Muscle layer of colon (tissue), 2 donors: Measurements from ENCODE around the gene ST3GAL4.
A peak's percentile ranks its signal among the peaks of the same experiment; 100 is the strongest.
"Not testable (repeated sequence)": the region's sequence is repeated elsewhere in the genome, so short reads cannot be mapped to it uniquely, and the experiment has no call there.

Experiments used
- H3K27ac ChIP-seq: one replicate; pipeline ENCODE4 v1.7.0; 2013; ENCODE audit warnings: low read depth, mild to moderate bottlenecking, low read length, moderate library complexity
- H3K27me3 ChIP-seq, 2 donors: one replicate each; pipeline ENCODE4 v1.7.0; 2013; ENCODE audit warnings: low read length in 2 of 2, mild to moderate bottlenecking in 2 of 2; ENCODE audit not compliant: insufficient read depth in 2 of 2, control insufficient read depth in 1 of 2
- H3K36me3 ChIP-seq: one replicate; pipeline ENCODE4 v1.7.0; 2013; ENCODE audit warnings: mild to moderate bottlenecking, low read length; ENCODE audit not compliant: insufficient read depth
- H3K4me1 ChIP-seq: one replicate; pipeline ENCODE4 v1.7.0; 2013; ENCODE audit warnings: mild to moderate bottlenecking, low read length; ENCODE audit not compliant: insufficient read depth
- H3K4me3 ChIP-seq, 2 donors: one replicate each; pipeline ENCODE4 v1.7.0; 2013; ENCODE audit warnings: low read length in 2 of 2, low read depth in 1 of 2, mild to moderate bottlenecking in 1 of 2, moderate library complexity in 1 of 2
- H3K9ac ChIP-seq: one replicate; pipeline ENCODE4 v1.7.0; 2013; ENCODE audit warnings: low read length
- H3K9me3 ChIP-seq: one replicate; pipeline ENCODE4 v1.7.0; 2013; ENCODE audit warnings: mild to moderate bottlenecking, low read length
- donor health status: abdominal sarcoma.
- donor health status: Adenocarcinoma of cecum.

Gene ST3GAL4, protein sequence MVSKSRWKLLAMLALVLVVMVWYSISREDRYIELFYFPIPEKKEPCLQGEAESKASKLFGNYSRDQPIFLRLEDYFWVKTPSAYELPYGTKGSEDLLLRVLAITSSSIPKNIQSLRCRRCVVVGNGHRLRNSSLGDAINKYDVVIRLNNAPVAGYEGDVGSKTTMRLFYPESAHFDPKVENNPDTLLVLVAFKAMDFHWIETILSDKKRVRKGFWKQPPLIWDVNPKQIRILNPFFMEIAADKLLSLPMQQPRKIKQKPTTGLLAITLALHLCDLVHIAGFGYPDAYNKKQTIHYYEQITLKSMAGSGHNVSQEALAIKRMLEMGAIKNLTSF

DNA sequence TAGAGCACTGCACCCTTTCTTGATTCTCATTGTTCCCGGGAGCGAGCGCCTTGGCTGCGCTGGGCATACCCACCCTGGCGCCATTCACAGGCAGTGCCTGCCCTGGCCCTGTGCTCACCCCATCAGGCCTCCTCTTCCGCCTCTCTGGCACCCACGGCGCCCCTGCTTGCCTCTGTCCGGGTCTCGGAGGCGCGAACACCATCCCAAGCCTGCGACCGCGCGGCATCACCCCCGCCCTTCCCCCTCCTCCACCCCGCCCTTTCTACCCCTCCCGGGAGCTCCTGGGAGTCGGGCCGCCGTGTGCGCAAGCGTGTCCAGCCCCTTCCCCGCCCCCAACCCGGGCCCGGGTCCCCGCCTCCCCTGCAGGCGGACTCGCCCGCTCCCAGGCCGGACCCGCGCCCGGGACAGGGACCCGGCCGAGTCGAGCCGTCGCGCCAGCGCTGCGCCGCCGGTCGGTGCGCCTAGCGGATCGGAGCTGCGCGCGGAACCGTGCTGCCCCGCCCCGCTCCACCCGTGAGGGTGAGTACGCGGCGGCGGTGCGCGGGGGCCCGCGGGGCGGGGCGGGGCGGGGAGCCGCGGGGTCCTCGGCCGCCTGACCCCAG, at the start of gene ST3GAL4:
TSS of gene ST3GAL4 (plus strand) at position 363 of the 602 bp plus-strand sequence. CDS start 50,470 bp downstream, outside the sequence.
- Histone ChIP-seq H3K27me3 (no peaks in the 10 kb centered on the region), H3K9ac (peak within 1 kb of the TSS; percentile 74), H3K4me1 (peaks cover 78% of the 10 kb centered on the region), H3K36me3 (no peaks in the 10 kb centered on the region), H3K27ac (peak within 1 kb of the TSS; percentile 71), H3K9me3 (no peaks in the 10 kb centered on the region), H3K4me3 (peak within 1 kb of the TSS; percentile 84 to 93)

DNA sequence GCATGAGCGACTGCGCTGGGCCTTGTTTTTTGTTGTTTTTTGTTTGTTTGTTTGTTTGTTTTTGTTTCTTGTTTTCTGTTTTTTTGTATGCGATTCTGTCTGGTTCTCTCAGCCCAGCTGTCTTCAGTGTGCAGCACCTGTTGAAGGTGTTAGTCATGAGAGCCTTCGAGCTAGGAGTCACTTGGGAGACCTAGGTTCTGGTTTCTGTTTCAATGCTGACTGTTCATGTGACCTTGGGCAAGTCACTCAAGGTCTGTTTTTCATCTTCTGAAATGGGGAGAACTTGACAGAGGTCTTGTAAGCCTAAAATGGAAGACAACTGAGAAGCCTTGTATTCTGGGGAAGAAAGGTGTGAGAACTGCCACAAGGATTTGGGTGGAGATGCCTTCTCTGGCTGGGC, 49.8 kb upstream of the ST3GAL4 start:
- H3K9ac ChIP-seq: no peak overlapping the region
- no peak overlapping the region for H3K4me3 ChIP-seq
- H3K9me3 ChIP-seq: no peaks in the 10 kb centered on the region
- peaks cover 8% of the 10 kb centered on the region for H3K4me1 ChIP-seq
- peaks cover 15% of the 10 kb centered on the region for H3K36me3 ChIP-seq
- H3K27me3 ChIP-seq: no peaks in the 10 kb centered on the region
- no peak overlapping the region for H3K27ac ChIP-seq

DNA sequence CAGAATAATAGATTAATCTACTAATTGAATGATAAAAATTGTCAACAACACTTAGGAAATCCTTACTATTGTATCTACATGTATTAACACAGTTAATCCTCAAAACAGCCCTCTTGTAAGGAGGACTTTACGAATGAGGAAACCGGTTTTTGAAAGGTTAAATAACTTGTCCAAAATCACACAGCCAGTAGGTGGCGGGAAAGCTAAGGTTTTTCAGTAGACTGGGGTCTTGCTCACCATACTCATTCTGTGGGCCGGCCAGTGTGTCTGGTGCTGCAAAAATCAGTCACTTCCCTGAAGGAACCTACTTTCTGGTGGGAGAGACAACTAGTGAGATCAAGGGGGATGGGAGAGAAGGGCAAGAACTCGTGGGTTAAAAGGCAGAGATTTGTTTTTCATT, 47.8 kb upstream of the ST3GAL4 start:
- Histone ChIP-seq H3K4me3 (no peak overlapping the region), H3K9ac (no peak overlapping the region), H3K9me3 (no peaks in the 10 kb centered on the region), H3K27me3 (no peaks in the 10 kb centered on the region), H3K27ac (no peak overlapping the region), H3K4me1 (peaks cover 12% of the 10 kb centered on the region), H3K36me3 (peaks cover 13% of the 10 kb centered on the region)

DNA sequence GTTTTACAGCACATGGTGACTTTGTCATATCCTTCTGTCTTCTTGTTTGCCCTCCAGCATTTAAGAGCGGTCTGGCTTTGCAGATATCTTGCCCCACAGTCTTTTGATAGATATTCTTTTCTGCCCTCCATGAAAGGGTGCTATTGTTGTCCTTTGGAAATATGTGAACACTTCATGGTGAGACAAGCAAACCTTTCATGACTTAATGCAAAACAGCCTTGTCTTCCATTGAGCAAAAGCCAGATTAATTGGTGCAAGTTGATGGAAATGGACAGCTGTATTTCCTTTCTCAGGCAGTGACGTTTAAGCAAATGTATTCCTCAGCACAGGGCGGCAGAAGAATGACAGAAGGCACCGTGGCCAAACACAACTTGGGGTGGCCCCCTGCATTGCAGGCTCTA, 47.2 kb upstream of the ST3GAL4 start:
- Histone ChIP-seq H3K27me3 (no peaks in the 10 kb centered on the region), H3K9me3 (no peaks in the 10 kb centered on the region), H3K27ac (no peak overlapping the region), H3K4me1 (peaks cover 12% of the 10 kb centered on the region), H3K36me3 (peaks cover 13% of the 10 kb centered on the region), H3K4me3 (no peak overlapping the region), H3K9ac (no peak overlapping the region)

DNA sequence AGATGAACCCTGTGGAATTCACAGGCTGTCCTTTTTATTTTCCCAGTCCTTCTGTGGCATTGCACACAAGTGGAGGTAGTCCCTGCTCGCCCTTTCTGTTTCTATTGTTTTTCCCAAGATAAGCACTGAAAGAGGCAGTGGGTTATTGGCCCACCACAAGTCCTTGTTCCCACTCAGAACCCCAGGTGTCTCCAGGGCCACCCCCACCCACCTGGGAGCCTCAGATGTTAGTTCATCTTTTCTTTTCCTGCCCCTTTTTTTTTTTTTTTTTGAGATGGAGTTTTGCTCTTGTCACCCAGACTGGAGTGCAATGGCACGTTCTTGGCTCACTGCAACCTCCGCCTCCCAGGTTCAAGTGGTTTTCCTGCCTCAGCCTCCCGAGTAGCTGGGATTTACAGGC, 46.7 kb upstream of the ST3GAL4 start:
- not testable (repeated sequence) for H3K9me3 ChIP-seq, H3K27me3 ChIP-seq, H3K27ac ChIP-seq, H3K9ac ChIP-seq, H3K4me3 ChIP-seq
- Histone ChIP-seq H3K4me1 (peaks cover 12% of the 10 kb centered on the region), H3K36me3 (peaks cover 13% of the 10 kb centered on the region)

DNA sequence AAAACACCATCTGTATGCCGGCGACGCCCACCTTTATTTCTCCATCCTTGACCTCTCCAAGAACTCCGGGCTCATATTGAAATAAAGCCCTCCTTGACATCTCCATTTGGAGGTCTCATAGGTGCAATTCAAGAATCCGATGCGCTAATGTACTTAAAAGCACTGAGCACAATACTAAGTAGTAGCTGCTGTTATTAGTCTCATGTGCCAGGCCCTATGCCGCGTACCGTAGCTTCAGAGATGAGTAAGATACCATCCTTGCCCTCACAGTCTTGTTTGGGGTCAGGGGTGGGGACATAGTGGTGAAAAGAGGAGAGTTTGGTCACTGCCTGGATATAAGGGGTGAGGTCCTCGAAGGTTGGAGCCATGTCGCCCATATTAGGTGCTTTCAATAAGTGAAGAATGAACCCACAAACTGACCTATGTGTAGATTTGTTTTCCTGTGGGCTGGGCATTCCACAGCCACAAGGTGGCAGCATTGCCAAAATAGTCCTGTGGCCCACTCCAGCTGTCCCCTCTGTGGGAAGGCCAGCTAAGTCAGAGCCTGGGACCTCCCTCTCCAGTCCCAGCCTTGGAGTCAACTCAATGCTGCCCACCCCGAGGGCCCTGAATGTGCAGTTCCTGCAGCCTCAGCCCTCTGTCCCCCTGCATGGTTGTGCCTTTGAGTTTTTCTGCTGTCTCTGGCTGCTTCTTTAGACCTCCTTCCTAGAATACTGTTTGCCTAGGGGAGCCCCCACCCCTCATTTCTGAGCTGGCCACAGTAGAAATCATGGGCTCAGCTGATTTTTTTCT, 45.1 kb upstream of the ST3GAL4 start:
- H3K9me3 ChIP-seq: no peaks in the 10 kb centered on the region
- no peak overlapping the region for H3K27ac ChIP-seq
- H3K27me3 ChIP-seq: no peaks in the 10 kb centered on the region
- H3K4me1 ChIP-seq: peaks cover 6% of the 10 kb centered on the region
- H3K36me3 ChIP-seq: peaks cover 13% of the 10 kb centered on the region
- H3K4me3 ChIP-seq: no peak overlapping the region
- no peak overlapping the region for H3K9ac ChIP-seq

DNA sequence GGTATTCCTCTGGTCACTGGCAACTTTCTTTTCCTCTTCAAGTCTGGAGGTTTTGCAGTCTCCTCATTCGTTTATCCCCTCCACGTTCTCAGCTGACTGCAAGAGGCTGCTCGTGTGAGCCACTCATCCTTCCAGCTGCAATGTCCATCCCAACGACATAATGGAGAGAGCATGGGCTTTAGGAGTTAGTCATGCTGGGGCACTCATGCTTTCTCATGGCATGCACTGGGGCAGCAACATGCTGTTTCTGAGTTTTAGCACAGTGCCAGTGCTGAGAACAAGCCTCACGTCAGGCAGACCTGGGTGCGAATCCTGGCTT, 44.5 kb upstream of the ST3GAL4 start:
- H3K27me3 ChIP-seq: no peaks in the 10 kb centered on the region
- H3K9ac ChIP-seq: no peak overlapping the region

DNA sequence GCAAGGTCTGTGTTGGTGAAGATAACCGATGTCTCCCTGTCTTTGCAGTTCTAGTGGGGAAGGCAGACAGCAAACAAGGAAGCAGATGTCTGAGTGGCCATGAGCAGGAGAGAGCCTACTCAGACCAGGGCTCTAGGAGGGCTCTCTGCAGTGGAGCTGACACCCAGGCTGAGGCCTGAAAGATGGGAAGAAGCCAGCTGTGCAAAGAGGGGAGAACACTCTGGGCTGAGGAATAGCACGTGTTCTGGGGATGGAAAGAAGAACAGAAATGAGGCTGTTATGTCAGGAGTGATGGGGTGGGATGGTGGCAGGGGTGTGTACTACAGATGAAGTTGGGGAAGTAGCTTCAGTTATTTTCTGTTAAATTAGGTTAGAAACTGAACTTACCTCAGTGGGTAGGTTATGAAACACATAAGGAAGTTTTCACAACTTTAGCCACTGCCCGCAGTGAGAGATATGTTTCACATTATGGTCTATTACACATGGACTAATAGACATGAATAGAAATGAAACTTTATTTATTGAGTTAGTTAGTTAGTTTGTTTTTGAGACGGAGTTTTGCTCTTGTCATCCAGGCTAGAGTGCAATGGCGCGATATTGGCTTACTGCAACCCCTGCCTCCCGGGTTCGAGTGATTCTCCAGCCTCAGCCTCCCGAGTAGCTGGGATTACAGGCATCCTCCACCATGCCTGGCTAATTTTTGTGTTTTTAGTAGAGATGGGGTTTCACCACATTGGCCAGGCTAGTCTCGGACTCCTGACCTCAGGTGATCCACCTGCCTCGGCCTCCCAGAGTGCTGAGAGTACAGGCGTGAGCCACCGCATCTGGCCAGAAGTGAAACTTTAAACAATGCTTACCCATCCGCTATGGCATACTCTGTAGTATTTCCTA, 43.8 kb upstream of the ST3GAL4 start:
- Histone ChIP-seq H3K9ac (no peak overlapping the region), H3K9me3 (no peaks in the 10 kb centered on the region), H3K4me3 (no peak overlapping the region), H3K27ac (no peak overlapping the region), H3K27me3 (no peaks in the 10 kb centered on the region), H3K4me1 (peaks cover 6% of the 10 kb centered on the region), H3K36me3 (peaks cover 13% of the 10 kb centered on the region)

More for the DNA sequence above, 44.5 kb upstream of the ST3GAL4 start:
- peaks cover 6% of the 10 kb centered on the region for H3K4me1 ChIP-seq
- no peak overlapping the region for H3K27ac ChIP-seq
- H3K9me3 ChIP-seq: no peaks in the 10 kb centered on the region
- no peak overlapping the region for H3K4me3 ChIP-seq
- H3K36me3 ChIP-seq: peaks cover 13% of the 10 kb centered on the region

DNA sequence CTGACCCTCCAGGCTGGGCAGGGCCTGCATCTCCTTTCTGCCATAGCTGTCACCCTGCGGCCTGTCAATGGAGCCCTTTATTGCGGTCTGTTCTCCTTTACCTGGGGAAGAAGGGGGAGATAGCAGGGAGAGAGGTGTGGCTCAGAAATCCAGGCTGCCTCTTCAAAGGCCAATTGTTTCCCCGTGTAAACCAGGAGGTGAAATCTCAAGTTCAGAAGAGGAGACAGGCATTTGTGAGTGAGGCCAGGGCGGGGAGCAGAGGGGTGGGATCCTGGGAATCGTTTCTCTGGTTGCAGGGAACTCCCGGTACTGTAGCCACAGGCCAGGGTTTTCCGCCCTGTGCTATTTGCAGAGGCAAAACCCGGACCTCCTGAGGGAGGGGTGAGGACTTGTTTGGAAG, 42.5 kb upstream of the ST3GAL4 start:
- H3K36me3 ChIP-seq: peaks cover 9% of the 10 kb centered on the region
- no peaks in the 10 kb centered on the region for H3K27me3 ChIP-seq
- peaks cover 15% of the 10 kb centered on the region for H3K4me1 ChIP-seq
- H3K4me3 ChIP-seq: no peak overlapping the region
- H3K9me3 ChIP-seq: no peaks in the 10 kb centered on the region
- H3K27ac ChIP-seq: no peak overlapping the region
- no peak overlapping the region for H3K9ac ChIP-seq

DNA sequence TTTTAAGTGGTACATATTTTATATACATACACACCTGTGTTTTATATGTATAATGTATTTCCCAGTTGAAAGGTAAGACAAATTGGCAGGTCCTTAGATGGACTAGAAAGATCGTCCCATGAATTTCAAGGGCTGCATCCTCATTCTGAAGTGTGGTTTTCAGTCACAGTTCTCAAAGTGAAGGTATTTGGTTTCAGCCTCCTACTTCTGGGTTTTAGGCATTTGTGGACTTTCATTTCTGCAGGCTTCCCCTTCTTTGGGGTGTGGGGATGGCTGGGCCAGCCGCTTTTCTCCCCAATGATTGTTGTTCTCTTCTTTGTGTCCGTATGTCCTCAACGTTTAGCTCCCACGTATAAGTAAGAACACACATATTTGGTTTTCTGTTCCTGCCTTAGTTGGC, 41.7 kb upstream of the ST3GAL4 start:
- no peaks in the 10 kb centered on the region for H3K27me3 ChIP-seq
- H3K9me3 ChIP-seq: no peaks in the 10 kb centered on the region
- H3K4me1 ChIP-seq: peaks cover 22% of the 10 kb centered on the region
- H3K36me3 ChIP-seq: peaks cover 7% of the 10 kb centered on the region
- H3K4me3 ChIP-seq: no peak overlapping the region
- no peak overlapping the region for H3K27ac ChIP-seq
- no peak overlapping the region for H3K9ac ChIP-seq

DNA sequence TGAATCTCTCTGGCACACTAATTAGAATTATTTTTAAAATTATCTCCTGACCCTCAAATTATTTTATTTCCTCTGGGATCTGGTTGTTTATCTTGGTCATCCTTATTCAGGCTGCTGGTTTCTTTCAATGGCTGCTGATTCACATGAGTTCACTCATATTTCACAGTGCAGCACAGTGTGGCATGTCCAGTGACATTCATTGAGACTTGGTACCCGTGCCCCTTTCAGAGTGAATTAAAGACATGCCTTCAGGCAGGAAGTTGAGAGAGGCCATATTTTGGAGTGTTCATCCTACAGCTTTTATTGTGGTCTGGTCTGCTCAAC, 38.1 kb upstream of the ST3GAL4 start:
- Histone ChIP-seq H3K9me3 (no peaks in the 10 kb centered on the region), H3K4me1 (peaks cover 25% of the 10 kb centered on the region), H3K27me3 (no peaks in the 10 kb centered on the region), H3K4me3 (peak overlapping the region in 1 of 2 donors; percentile 17), H3K36me3 (no peaks in the 10 kb centered on the region), H3K27ac (peak overlapping the region; percentile 77), H3K9ac (peak overlapping the region; percentile 15)
